Activated CD4-positive, alpha-beta T cell treated with anti-CD3 and anti-CD28 coated beads for 36 hours (primary cell): Measurements from ENCODE around the gene YY1. TPM values are rescaled to one million over a fixed set of nuclear protein-coding genes. Genes with fewer than 3 reads are reported as not detected.

ENCODE experiments used
- ATAC-seq: fragments of 200-7000 bp; cut with Tn5 transposase; one replicate; pipeline ENCODE4 v1.10.0; 2021; ENCODE audit warnings: mild to moderate bottlenecking, moderate library complexity
- CTCF ChIA-PET: fragments of 350-600 bp; sonication (Branson Sonifier 250); formaldehyde crosslinking; loops from one replicate; lab custom pipeline; 2021; ENCODE audit warnings: antibody characterized with exemption; lab: Charles Lee
- POLR2A ChIA-PET: fragments of 350-600 bp; sonication (Branson Sonifier 250); formaldehyde crosslinking; loops from one replicate; lab custom pipeline; 2021; ENCODE audit warnings: antibody characterized with exemption, inconsistent platforms; lab: Charles Lee
- DNase-seq: peaks from one replicate; pipeline ENCODE4 v3.0.0-alpha.2; 2020
- H3K27ac Mint-ChIP-seq: one replicate; pipeline ENCODE4 v1.8.0; 2021; ENCODE audit warnings: mixed read lengths
- H3K27me3 Mint-ChIP-seq: one replicate; pipeline ENCODE4 v1.8.0; 2021; ENCODE audit warnings: mixed read lengths
- H3K36me3 Mint-ChIP-seq: one replicate; pipeline ENCODE4 v1.8.0; 2021; ENCODE audit warnings: low read depth, mixed read lengths
- H3K4me1 Mint-ChIP-seq: one replicate; pipeline ENCODE4 v1.8.0; 2021; ENCODE audit warnings: mixed read lengths
- H3K4me3 Mint-ChIP-seq: one replicate; pipeline ENCODE4 v1.8.0; 2021; ENCODE audit warnings: mild to moderate bottlenecking, moderate library complexity, mixed read lengths
- H3K9me3 Mint-ChIP-seq: one replicate; pipeline ENCODE4 v1.8.0; 2021; ENCODE audit warnings: low read depth, mixed read lengths
- intact Hi-C, 2 experiments: fragments of 100-400 bp; cut with DNase I in 1 of 2; cut with micrococcal nuclease in 1 of 2; formaldehyde crosslinking; loops; one replicate each; pipeline versions ENCODE4 v1.14.2 to v1.15.1; 2022 to 2024; cut with DNase I, micrococcal nuclease
- total RNA-seq, 2 experiments: library from RNA; stranded (reverse); gene quantifications; one replicate each; pipeline ENCODE4 v1.2.3, GENCODE V29; 2021

Gene YY1
- total RNA-seq: 100 to 1,000 TPM in 1 of 2 experiments, 10 to 100 TPM in 1; 99.7 to 104 TPM

DNA sequence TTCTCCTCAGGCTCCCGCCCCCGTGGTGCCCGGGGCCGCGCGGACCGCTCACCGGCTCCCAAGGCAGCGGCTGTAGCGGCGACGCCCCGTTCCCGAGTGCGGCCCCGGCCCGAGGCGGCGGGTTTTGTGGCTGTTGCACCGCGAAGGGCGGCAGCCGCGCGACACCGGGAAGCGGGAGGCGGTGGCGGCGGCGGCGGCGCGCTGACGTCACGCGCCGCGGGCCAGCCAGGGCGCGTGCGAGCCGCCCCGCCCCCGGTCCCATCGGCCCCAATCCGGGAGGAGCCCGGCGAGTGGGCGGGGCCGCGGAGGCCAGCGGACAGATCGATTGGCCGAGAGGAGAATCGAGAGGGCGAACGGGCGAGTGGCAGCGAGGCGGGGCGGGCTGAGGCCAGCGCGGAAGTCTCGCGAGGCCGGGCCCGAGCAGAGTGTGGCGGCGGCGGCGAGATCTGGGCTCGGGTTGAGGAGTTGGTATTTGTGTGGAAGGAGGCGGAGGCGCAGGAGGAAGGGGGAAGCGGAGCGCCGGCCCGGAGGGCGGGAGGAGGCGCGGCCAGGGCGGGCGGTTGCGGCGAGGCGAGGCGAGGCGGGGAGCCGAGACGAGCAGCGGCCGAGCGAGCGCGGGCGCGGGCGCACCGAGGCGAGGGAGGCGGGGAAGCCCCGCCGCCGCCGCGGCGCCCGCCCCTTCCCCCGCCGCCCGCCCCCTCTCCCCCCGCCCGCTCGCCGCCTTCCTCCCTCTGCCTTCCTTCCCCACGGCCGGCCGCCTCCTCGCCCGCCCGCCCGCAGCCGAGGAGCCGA is at the start of gene YY1:
YY1 (plus strand) TSS at position 726 of the 792 bp plus-strand sequence. CDS start 101 bp downstream, outside the sequence.
- ATAC-seq: peak; percentile 88

DNA sequence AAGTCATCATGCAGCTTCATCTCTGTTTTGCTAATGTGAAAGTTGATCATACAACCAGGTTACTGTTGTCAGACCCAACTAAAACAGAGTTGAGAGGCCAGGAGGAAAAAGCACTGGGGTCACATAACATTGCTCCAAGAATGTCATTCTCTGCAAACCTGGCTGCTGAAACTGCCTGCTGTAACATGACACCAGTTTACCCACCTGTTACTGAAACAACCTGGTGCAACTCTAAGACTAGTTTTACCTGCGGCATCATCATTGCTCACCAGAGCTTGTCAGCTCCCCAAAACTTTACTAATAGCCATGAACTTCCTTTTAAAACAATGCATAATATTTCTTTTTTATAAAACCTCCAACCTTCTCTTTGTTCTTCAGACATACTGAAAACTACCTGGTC is 48.8 kb upstream of the YY1 start:
- CTCF ChIA-PET: interaction anchor here (0.7 to 5.7 kb wide), 5 partner anchors 34 to 208 kb away, joined by 3 to 50 read pairs (median 4); no protein-coding TSS in a partner anchor
- POLR2A ChIA-PET: no interaction called here
- Mint-ChIP-seq H3K4me1 (peaks cover 13% of the 10 kb centered on the region), H3K4me3 (no peak overlapping the region), H3K36me3 (no peaks in the 10 kb centered on the region), H3K27ac (no peak overlapping the region), H3K9me3 (no peaks in the 10 kb centered on the region), H3K27me3 (no peaks in the 10 kb centered on the region)
- no peak for ATAC-seq
- no peak for DNase-seq
- intact Hi-C loops: no loop called here

More for the DNA sequence above, at the start of gene YY1:
- ChIA-PET CTCF (interaction anchor here (5.9 kb wide), 1 partner anchor 15 kb away, joined by 76 read pairs; no protein-coding TSS in a partner anchor), POLR2A (interaction anchor here (0.6 to 4.3 kb wide), 4 partner anchors 15 to 137 kb away, joined by 3 to 41 read pairs (median 6); a partner anchor contains a TSS)
- peak within 1 kb of the TSS; percentile 97 for H3K4me3 Mint-ChIP-seq
- peaks cover 55% of the 10 kb centered on the region for H3K36me3 Mint-ChIP-seq
- intact Hi-C loops: loop anchor here (1.0 to 5.0 kb wide), 11 partner anchors 17 to 1848 kb away; partner anchors contain the start of genes CYP46A1 (in 1 of the 2), DEGS2 (in 1 of the 2), EVL (in 1 of the 2) and HSP90AA1 (in 1 of the 2)
- H3K9me3 Mint-ChIP-seq: no peaks in the 10 kb centered on the region
- H3K4me1 Mint-ChIP-seq: peaks cover 59% of the 10 kb centered on the region
- H3K27me3 Mint-ChIP-seq: no peaks in the 10 kb centered on the region
- peak within 1 kb of the TSS; percentile 98 for H3K27ac Mint-ChIP-seq
- peak; percentile 100 for DNase-seq

DNA sequence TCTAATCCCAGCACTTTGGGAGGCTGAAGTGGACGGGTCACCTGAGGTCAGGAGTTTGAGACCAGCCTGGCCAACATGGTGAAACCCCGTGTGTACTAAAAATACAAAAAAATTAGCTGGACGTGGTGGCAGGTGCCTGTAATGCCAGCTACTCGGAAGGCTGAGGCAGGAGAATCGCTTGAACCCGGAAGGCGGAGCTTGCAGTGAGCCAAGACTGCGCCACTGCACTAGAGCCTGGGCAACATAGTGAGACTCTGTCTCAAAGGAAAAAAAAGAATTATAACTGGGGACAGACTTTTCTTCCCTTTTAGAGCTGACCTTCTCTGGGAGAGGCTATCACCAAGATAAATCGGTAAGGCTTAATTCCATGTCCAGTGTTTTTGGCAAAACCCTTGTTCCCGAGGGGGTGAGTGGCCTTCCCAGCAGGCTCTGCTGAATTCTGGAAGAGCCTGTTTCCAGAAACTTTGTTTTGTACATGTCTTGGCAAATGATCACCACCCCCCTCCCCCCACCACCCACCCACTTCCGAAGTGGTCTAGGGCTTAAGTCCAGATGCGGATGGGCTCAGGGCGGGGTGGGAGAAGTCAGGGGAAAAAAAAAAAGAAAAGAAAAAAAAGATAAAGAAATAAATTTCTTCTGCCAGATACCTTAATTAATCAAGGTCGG is 47.2 kb upstream of the YY1 start:
- peak overlapping the region; percentile 78 for H3K27ac Mint-ChIP-seq
- H3K36me3 Mint-ChIP-seq: no peaks in the 10 kb centered on the region
- ATAC-seq: no peak
- H3K4me1 Mint-ChIP-seq: peaks cover 13% of the 10 kb centered on the region
- no peaks in the 10 kb centered on the region for H3K27me3 Mint-ChIP-seq
- ChIA-PET POLR2A (no interaction called here), CTCF (interaction anchor here (1.1 to 5.7 kb wide), 15 partner anchors 14 to 261 kb away, joined by 3 to 55 read pairs (median 16); partner anchors contain the start of gene EVL)
- H3K4me3 Mint-ChIP-seq: peak overlapping the region; percentile 70
- intact Hi-C loops: loop anchor here (1.0 to 2.0 kb wide), 5 partner anchors 32 to 135 kb away; partner anchors contain the start of gene DEGS2 (in 1 of the 2)
- H3K9me3 Mint-ChIP-seq: no peaks in the 10 kb centered on the region
- no peak for DNase-seq

DNA sequence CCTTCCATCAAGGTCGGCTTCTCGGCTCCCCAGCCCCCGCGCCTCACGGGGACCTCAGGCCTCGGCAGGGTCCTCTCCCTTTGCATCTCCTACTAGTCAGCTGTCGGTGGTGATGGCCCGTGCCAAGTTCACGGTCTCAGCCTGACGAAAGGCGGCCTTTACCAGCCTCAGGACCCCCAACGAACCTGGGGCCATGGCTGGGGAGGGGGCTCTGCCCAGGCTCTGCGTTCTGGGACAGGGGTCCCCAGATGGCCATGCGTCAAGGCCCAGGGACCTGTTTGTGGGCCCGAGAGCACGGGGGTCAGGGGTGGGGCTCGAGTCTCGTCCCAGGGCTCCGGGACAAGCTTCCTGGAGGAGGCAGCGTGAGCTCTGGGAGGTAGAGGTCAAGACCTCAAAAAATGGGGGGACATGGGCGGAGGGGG is 46.7 kb upstream of the YY1 start:
- H3K4me1 Mint-ChIP-seq: peaks cover 13% of the 10 kb centered on the region
- H3K4me3 Mint-ChIP-seq: peak overlapping the region; percentile 70
- H3K9me3 Mint-ChIP-seq: no peaks in the 10 kb centered on the region
- ChIA-PET POLR2A (interaction anchor here (1.0 to 2.0 kb wide), 3 partner anchors 29 to 221 kb away, joined by 4 to 6 read pairs (median 6); no protein-coding TSS in a partner anchor), CTCF (interaction anchor here (0.6 to 5.7 kb wide), 39 partner anchors 8 to 353 kb away, joined by 3 to 55 read pairs (median 5); partner anchors contain the start of genes DEGS2 and EVL)
- no peaks in the 10 kb centered on the region for H3K36me3 Mint-ChIP-seq
- H3K27me3 Mint-ChIP-seq: no peaks in the 10 kb centered on the region
- intact Hi-C loops: loop anchor here (1.0 to 2.0 kb wide), 5 partner anchors 33 to 135 kb away; partner anchors contain the start of gene DEGS2 (in 1 of the 2)
- peak; percentile 31 for DNase-seq
- H3K27ac Mint-ChIP-seq: peak overlapping the region; percentile 78
- ATAC-seq: no peak

DNA sequence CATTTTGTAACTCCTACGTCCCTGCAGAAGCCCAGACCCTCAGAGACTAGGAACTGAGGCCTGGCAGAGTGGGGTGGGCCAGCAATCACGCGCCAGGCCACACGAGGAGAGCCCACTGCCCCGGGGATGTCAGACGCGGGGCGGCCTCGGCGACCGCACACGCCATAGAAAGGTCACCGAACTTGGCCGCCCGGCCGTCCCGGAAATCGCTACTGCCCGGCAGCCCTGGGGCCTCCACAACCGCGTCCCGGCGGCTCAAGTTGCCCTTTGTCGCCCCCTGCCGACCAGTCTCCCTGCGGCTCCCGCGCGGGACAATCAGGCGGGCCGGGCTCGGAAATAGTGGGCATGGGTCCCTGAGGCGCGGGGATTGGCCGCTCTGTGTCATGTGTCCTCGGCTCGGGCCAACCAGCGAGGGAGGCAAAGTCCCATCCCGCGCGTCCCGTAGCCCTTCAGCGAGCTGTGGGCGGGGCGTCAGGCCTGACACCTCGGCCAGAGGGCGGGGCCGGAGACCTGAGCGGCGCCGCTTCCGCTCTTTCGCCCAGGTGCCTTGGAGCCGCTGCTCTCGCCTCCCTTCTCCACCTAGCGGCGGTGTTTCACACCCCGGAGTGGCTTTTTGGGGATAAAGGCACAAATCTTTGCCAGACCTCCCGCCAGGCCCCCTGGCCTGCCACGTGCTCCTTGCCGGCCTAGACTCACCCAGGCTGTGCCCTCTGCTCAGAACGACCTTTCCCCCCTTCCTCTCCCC is 46.1 kb upstream of the YY1 start:
- peak; percentile 100 for ATAC-seq
- DNase-seq: peak; percentile 100
- Mint-ChIP-seq H3K27ac (peak overlapping the region; percentile 92), H3K9me3 (no peaks in the 10 kb centered on the region), H3K4me1 (peaks cover 13% of the 10 kb centered on the region), H3K4me3 (peak overlapping the region; percentile 70), H3K27me3 (no peaks in the 10 kb centered on the region), H3K36me3 (no peaks in the 10 kb centered on the region)
- intact Hi-C loops: loop anchor here (1.0 to 2.0 kb wide), 16 partner anchors 21 to 589 kb away; partner anchors contain the start of genes CCDC85C (in 1 of the 2), CYP46A1 (in 1 of the 2), DEGS2 (in 1 of the 2) and WDR25 (in 1 of the 2)
- ChIA-PET CTCF (interaction anchor here (0.6 to 5.7 kb wide), 56 partner anchors 8 to 508 kb away, joined by 3 to 55 read pairs (median 4); partner anchors contain the start of genes DEGS2 and EVL), POLR2A (interaction anchor here (0.5 to 2.0 kb wide), 6 partner anchors 22 to 293 kb away, joined by 3 to 6 read pairs (median 4); no protein-coding TSS in a partner anchor)

DNA sequence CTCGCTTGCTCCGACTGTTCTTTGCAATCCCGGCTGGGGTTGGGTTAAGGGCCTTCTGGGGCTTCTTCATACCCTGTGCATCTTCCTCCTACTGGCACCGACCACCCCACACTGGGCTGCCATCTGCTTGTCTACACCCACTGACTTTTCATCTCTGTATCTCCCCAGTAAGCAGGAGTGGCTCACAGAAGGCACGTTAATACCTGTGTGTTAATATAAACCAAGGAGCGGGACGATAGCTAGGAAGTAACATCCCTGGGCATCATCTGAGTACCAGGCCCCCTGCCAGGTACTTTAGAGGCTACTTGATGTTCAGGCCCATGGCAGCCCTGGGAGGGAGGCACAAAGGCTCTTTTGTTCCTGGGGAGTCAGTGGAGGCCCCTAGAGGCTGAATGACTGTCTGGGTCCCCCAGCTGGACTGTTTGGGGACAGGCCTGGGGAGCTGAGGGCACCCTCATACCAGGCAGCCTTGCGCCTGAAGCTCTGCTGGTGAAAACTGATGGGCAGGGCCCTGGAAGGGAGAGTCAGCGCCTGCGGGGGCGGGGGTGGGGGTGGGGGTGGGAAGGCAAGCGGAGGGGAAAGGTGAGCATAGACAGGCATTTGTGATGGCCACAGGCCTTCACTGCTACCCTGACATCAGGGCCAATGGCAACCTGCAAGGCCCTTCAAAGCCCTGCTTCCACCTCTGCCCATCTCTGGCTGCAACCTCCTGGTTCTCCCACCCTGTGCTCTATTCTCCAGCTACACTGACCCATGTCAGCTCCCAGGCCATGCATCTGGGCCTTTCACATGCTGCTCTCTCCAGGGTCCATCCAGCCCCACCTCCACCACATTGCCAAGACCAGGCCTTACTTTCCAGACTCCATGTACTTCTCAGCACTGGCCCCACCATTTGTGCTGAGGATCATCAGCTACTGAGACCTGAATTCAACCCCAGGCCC is 45.3 kb upstream of the YY1 start:
- DNase-seq: peak; percentile 38
- H3K9me3 Mint-ChIP-seq: no peaks in the 10 kb centered on the region

DNA sequence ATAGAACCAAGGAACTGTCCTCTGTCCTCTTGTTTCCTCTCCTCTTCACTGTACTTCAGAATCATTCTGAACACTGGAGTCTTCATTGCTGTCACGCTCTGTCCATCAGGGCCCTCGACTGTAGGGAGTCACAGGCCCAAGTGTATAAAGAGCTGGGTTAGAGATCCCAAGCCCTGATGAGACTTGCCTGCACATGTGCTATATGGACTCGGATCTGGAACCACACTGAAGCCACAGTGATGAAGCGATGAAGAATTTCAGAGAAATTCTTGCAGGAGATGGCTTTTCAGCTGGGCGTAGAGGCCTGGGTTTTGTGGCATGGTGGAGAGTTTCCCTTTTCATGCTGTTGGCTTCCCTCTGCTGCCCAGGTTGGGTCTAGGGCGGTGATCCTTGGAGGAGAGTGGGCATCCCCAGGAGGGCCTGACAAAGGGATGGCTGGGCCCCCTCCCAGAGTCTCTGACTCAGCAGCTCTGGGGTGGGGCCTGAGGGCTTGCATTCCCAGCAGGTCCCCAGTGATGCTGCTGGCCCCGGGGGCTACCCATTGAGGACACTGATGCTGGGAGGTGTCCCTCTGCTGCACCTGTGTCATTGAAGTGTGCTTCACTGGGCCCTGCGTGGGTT is 39.6 kb upstream of the YY1 start:
- ChIA-PET CTCF (interaction anchor here (1.0 kb wide), 1 partner anchor 47 kb away, joined by 3 read pairs; no protein-coding TSS in a partner anchor), POLR2A (interaction anchor here (0.6 kb wide), 1 partner anchor 462 kb away, joined by 3 read pairs; no protein-coding TSS in a partner anchor)
- DNase-seq: no peak
- intact Hi-C loops: no loop called here
- Mint-ChIP-seq H3K4me3 (no peak overlapping the region), H3K9me3 (no peaks in the 10 kb centered on the region), H3K27me3 (no peaks in the 10 kb centered on the region), H3K4me1 (peaks cover under 1% of the 10 kb centered on the region), H3K27ac (no peak overlapping the region), H3K36me3 (no peaks in the 10 kb centered on the region)
- no peak for ATAC-seq

More for the DNA sequence above, 45.3 kb upstream of the YY1 start:
- Mint-ChIP-seq H3K27me3 (no peaks in the 10 kb centered on the region), H3K36me3 (no peaks in the 10 kb centered on the region), H3K4me1 (peaks cover 13% of the 10 kb centered on the region), H3K27ac (peak overlapping the region; percentile 92), H3K4me3 (peak overlapping the region; percentile 70)
- intact Hi-C loops: loop anchor here (1.0 to 2.0 kb wide), 15 partner anchors 21 to 589 kb away; partner anchors contain the start of genes CCDC85C (in 1 of the 2), CYP46A1 (in 1 of the 2) and WDR25 (in 1 of the 2)
- CTCF ChIA-PET: interaction anchor here (0.5 to 5.7 kb wide), 57 partner anchors 7 to 754 kb away, joined by 3 to 55 read pairs (median 4); partner anchors contain the start of genes DEGS2 and EVL
- ATAC-seq: peak; percentile 7
- POLR2A ChIA-PET: interaction anchor here (0.5 to 2.0 kb wide), 5 partner anchors 21 to 294 kb away, joined by 3 to 6 read pairs (median 4); no protein-coding TSS in a partner anchor

DNA sequence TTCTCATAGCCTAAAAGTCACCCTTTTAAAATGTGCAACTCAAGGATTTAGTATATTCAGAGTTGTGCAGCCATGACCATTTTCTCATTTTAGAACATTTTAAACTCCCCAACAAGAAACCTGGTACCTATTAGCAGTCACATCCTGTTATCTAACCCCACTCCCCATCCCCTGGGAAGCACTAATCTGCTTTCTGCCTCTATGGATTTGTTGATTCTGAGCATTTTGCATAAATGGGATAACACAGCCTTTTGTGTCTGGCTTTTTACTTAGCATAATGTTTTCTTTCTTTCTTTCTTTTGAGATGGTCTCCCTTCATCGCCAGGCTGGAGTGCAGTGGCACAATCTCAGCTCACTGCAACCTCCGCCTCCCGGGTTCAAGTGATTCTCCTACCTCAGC is 38.6 kb upstream of the YY1 start:
- ChIA-PET POLR2A (no interaction called here), CTCF (interaction anchor here (0.6 kb wide), 1 partner anchor 7 kb away, joined by 3 read pairs; no protein-coding TSS in a partner anchor)
- intact Hi-C loops: no loop called here
- Mint-ChIP-seq H3K27me3 (no peaks in the 10 kb centered on the region), H3K36me3 (no peaks in the 10 kb centered on the region), H3K4me1 (no peaks in the 10 kb centered on the region), H3K9me3 (no peaks in the 10 kb centered on the region), H3K4me3 (no peak overlapping the region), H3K27ac (no peak overlapping the region)
- no peak for DNase-seq
- no peak for ATAC-seq

DNA sequence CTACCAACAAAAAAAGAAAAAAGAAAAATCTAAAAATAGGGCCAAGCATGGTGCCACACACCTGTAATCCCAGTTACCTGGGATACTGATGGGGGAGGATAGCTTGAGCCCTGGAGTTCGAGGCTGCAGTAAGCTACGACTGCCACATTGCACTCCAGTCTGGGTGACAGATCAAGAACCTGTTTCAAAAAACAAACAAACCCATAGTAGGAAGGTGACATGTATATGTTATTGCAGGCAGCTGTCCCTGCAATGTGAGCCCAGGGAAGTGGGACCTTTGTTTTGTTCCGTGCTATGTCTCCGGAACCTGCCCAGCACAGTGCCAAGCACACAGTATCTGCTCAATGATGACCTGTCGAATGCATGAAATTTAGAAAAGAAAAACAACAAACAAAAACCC is 37.2 kb upstream of the YY1 start:
- ATAC-seq: no peak
- no peak overlapping the region for H3K27ac Mint-ChIP-seq
- intact Hi-C loops: no loop called here
- CTCF ChIA-PET: interaction anchor here (0.7 kb wide), 1 partner anchor 34 kb away, joined by 3 read pairs; no protein-coding TSS in a partner anchor
- no peaks in the 10 kb centered on the region for H3K27me3 Mint-ChIP-seq
- POLR2A ChIA-PET: no interaction called here
- DNase-seq: no peak
- no peaks in the 10 kb centered on the region for H3K4me1 Mint-ChIP-seq
- H3K9me3 Mint-ChIP-seq: no peaks in the 10 kb centered on the region
- no peaks in the 10 kb centered on the region for H3K36me3 Mint-ChIP-seq
- H3K4me3 Mint-ChIP-seq: no peak overlapping the region
